A673 (cell line): Measurements from ENCODE around the gene ARHGAP6. TPM values are rescaled to one million over a fixed set of nuclear protein-coding genes. Genes with fewer than 3 reads are reported as not detected.

Experiments used
- BruUV-seq: library from RNA; stranded (reverse); fragments of 400-500 nt; replicated peaks from 2 replicates; lab custom pipeline; 2021; lab: Mats Ljungman, UMichigan
- CTCF ChIA-PET: fragments of 300-600 bp; sonication (Branson Sonifier 250); formaldehyde crosslinking; loops from one replicate; lab custom pipeline; 2022; ENCODE audit warnings: antibody characterized with exemption; lab: Charles Lee
- POLR2A ChIA-PET: fragments of 300-600 bp; sonication (Branson Sonifier 250); formaldehyde crosslinking; loops from one replicate; lab custom pipeline; 2022; ENCODE audit warnings: antibody characterized with exemption; ENCODE audit not compliant: low non-redundant PET; lab: Charles Lee
- DNase-seq: peaks from one replicate; pipeline ENCODE4 v3.0.0-alpha.2; 2015; ENCODE audit warnings: low spot score
- H3K27ac ChIP-seq: fragments of 200-600 bp; sonication (generic); 2 replicates; pipeline ENCODE4 v1.5.1; 2016; ENCODE audit warnings: mixed run types, low read depth, mild to moderate bottlenecking, mixed read lengths, antibody characterized with exemption, low read length; ENCODE audit not compliant: poor library complexity, severe bottlenecking
- H3K27me3 ChIP-seq: fragments of 200-600 bp; sonication (generic); replicated peaks from 2 replicates; pipeline ENCODE4 v1.6.1; 2017; ENCODE audit warnings: mixed run types, low read depth, mild to moderate bottlenecking, mixed read lengths, antibody characterized with exemption, low read length; ENCODE audit not compliant: insufficient read depth, poor library complexity
- H3K36me3 ChIP-seq: fragments of 200-600 bp; sonication (generic); 2 replicates; pipeline ENCODE4 v1.6.1; 2016; ENCODE audit warnings: mixed run types, mild to moderate bottlenecking, mixed read lengths, antibody characterized with exemption, low read length; ENCODE audit not compliant: insufficient read depth, poor library complexity, severe bottlenecking
- H3K4me1 ChIP-seq: fragments of 200-600 bp; sonication (generic); 2 replicates; pipeline ENCODE4 v1.6.1; 2017; ENCODE audit warnings: mixed run types, mild to moderate bottlenecking, mixed read lengths, antibody characterized with exemption, low read length; ENCODE audit not compliant: insufficient read depth, poor library complexity, severe bottlenecking
- H3K4me3 ChIP-seq: fragments of 200-600 bp; sonication (generic); 2 replicates; pipeline ENCODE4 v1.5.1; 2016; ENCODE audit warnings: low read depth, mixed run types, mild to moderate bottlenecking, mixed read lengths, low read length; ENCODE audit not compliant: poor library complexity, severe bottlenecking
- H3K9me3 ChIP-seq: fragments of 200-600 bp; sonication (generic); 2 replicates; pipeline ENCODE4 v1.6.1; 2016; ENCODE audit warnings: mixed run types, low read depth, mild to moderate bottlenecking, mixed read lengths, antibody characterized with exemption, low read length; ENCODE audit not compliant: poor library complexity, severe bottlenecking
- EZH2 ChIP-seq: fragments of 200-600 bp; sonication (generic); IDR thresholded peaks from 2 replicates; pipeline ENCODE4 v1.6.1; 2017; ENCODE audit warnings: borderline replicate concordance, low read depth, mild to moderate bottlenecking, mixed read lengths, antibody characterized with exemption, low read length; ENCODE audit not compliant: poor library complexity, severe bottlenecking
- intact Hi-C: fragments of 100-400 bp; cut with micrococcal nuclease; formaldehyde crosslinking; loops from one replicate; pipeline ENCODE4 v1.10.0; 2022; ENCODE audit not compliant: unreplicated experiment
- total RNA-seq: library from RNA; stranded (reverse); gene quantifications from 2 replicates; pipeline ENCODE4 v1.2.3, GENCODE V29; 2021
- TF ChIP-seq, protein P1 (sequence below): fragments of 300-800, 200-600 bp; sonication (generic); conservative IDR thresholded peaks from 2 replicates; pipeline ENCODE4 v1.5.1; 2017; ENCODE audit warnings: low read depth, mild to moderate bottlenecking, antibody characterized with exemption, low read length, moderate library complexity, mixed read lengths

The ARHGAP6 gene
- total RNA-seq, 1 experiment from 2014 or later: not detected

DNA sequence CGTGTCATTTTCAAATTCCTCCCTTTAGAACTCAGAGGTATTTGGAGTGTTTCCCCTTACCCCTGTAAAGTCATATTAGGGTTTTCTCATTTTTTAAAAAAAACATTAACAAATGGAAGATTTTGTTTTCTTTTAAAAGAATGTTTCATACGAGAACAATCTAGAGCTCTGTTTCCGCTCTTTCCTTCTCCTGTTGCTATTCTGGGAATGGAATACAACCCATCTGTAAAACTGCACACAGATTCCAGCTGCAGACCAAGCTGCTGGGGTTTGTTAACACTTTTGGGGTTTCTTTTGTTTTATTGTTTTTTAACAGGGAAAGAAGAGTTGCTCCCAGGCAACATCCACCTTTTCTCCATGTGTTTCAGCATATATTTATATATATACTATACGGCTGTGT, 493.3 kb downstream of the ARHGAP6 start:
- no peak overlapping the region for H3K4me3 ChIP-seq
- CTCF ChIA-PET: no interaction called here
- TF ChIP-seq, protein P1, sequence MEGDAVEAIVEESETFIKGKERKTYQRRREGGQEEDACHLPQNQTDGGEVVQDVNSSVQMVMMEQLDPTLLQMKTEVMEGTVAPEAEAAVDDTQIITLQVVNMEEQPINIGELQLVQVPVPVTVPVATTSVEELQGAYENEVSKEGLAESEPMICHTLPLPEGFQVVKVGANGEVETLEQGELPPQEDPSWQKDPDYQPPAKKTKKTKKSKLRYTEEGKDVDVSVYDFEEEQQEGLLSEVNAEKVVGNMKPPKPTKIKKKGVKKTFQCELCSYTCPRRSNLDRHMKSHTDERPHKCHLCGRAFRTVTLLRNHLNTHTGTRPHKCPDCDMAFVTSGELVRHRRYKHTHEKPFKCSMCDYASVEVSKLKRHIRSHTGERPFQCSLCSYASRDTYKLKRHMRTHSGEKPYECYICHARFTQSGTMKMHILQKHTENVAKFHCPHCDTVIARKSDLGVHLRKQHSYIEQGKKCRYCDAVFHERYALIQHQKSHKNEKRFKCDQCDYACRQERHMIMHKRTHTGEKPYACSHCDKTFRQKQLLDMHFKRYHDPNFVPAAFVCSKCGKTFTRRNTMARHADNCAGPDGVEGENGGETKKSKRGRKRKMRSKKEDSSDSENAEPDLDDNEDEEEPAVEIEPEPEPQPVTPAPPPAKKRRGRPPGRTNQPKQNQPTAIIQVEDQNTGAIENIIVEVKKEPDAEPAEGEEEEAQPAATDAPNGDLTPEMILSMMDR: no peak
- no peak for TF ChIP-seq EZH2

DNA sequence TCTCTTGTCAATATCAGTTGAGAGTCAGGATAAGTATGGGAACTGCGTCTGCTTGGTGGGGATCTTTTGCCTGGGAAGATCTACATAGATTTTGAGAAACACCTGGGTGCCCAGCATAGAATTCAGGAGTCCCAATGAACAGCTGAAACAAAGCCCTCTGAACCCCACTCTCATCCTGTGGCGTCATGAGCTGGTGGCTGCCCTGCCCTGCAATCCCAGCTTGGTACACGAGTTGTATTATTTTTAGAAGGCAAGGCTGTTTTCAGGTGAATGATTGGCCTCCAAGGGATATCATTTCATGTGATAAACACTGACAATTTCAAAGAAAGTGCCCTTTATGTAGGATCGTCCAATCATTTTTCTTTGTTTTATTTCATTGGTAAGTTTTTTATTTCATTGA, 493.8 kb downstream of the ARHGAP6 start:
- no peak overlapping the region for H3K4me3 ChIP-seq
- DNase-seq: no peak
- intact Hi-C loops: no loop called here
- H3K27ac ChIP-seq: no peak overlapping the region
- no peaks in the 10 kb centered on the region for H3K4me1 ChIP-seq
- H3K9me3 ChIP-seq: no peaks in the 10 kb centered on the region
- H3K27me3 ChIP-seq: no peaks in the 10 kb centered on the region
- POLR2A ChIA-PET: no interaction called here
- CTCF ChIA-PET: no interaction called here
- no peaks in the 10 kb centered on the region for H3K36me3 ChIP-seq
- BruUV-seq: no TSS peak
- TF ChIP-seq, protein P1: no peak
- TF ChIP-seq EZH2: no peak

More for the DNA sequence above, 493.3 kb downstream of the ARHGAP6 start:
- intact Hi-C loops: no loop called here
- POLR2A ChIA-PET: no interaction called here
- H3K4me1 ChIP-seq: no peaks in the 10 kb centered on the region
- BruUV-seq: no TSS peak
- H3K27ac ChIP-seq: no peak overlapping the region
- H3K9me3 ChIP-seq: no peaks in the 10 kb centered on the region
- H3K36me3 ChIP-seq: no peaks in the 10 kb centered on the region
- no peaks in the 10 kb centered on the region for H3K27me3 ChIP-seq
- DNase-seq: no peak

DNA sequence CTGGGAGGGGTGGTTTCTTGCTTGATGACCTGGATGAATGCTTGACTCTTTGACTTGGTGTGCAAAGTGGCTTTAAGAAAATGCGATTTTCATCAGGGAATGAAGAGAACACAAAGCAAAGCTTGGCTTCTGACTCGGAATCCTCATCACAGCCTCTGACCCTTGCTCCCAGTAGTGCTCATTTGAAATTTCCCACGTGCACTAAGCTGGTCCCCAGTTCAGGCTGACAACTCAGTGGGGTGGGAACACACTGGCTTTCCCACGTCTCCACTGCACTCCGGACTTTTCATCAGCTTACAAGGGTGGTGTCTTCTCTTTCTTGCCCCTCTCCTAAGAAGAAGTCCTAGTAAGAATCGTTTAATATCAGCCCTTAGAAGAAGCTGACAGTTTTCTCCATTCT, 501.3 kb downstream of the ARHGAP6 start:
- no peaks in the 10 kb centered on the region for H3K9me3 ChIP-seq
- TF ChIP-seq EZH2: no peak
- TF ChIP-seq, protein P1: no peak
- no peaks in the 10 kb centered on the region for H3K4me1 ChIP-seq
- DNase-seq: no peak
- H3K4me3 ChIP-seq: no peak overlapping the region
- H3K27ac ChIP-seq: no peak overlapping the region
- CTCF ChIA-PET: no interaction called here
- H3K36me3 ChIP-seq: no peaks in the 10 kb centered on the region
- intact Hi-C loops: no loop called here
- BruUV-seq: no TSS peak
- H3K27me3 ChIP-seq: no peaks in the 10 kb centered on the region
- POLR2A ChIA-PET: no interaction called here
